Testis (tissue), 3 donors: ENCODE data around the gene ALG3. TPM values are rescaled to one million over a fixed set of nuclear protein-coding genes. Genes with fewer than 3 reads are reported as not detected.

Experiments used
- DNase-seq: peaks from one replicate; pipeline ENCODE4 v3.0.0-alpha.2; 2019
- H3K27ac ChIP-seq, 2 donors: fragments of 200-600 bp; sonication (generic); one replicate each; pipeline ENCODE4 v1.5.1; 2019
- H3K27me3 ChIP-seq: fragments of 200-600 bp; sonication (generic); one replicate; pipeline ENCODE4 v1.5.1; 2019
- H3K36me3 ChIP-seq: fragments of 200-600 bp; sonication (generic); one replicate; pipeline ENCODE4 v1.5.1; 2017; ENCODE audit warnings: low read depth; ENCODE audit errors: missing control alignments
- H3K4me1 ChIP-seq: fragments of 200-600 bp; sonication (generic); one replicate; pipeline ENCODE4 v1.5.1; 2019
- H3K4me3 ChIP-seq, 2 donors: fragments of 200-600 bp; sonication (generic); one replicate each; pipeline ENCODE4 v1.5.1; 2017 to 2019
- H3K9me3 ChIP-seq: fragments of 200-600 bp; sonication (generic); one replicate; pipeline ENCODE4 v1.5.1; 2017
- CTCF ChIP-seq, 3 experiments: fragments of 450-650 bp in 2 of 3; fragments of 200-600 bp in 1 of 3; sonication (generic) in 1 of 3; IDR thresholded peaks; one replicate each; pipeline ENCODE4 v1.5.1; 2016 to 2019; ENCODE audit warnings: antibody characterized with exemption in 3 of 3, mild to moderate bottlenecking in 2 of 3, moderate library complexity in 1 of 3
- POLR2A ChIP-seq: fragments of 450-650 bp; IDR thresholded peaks from one replicate; pipeline ENCODE4 v1.6.1; 2017; ENCODE audit warnings: antibody characterized with exemption, mild to moderate bottlenecking, moderate library complexity
- WGBS, 2 donors: methylation state at CpG; one replicate each; pipeline ENCODE4 v1.1.5; 2018; 5-methylcytosine and 5-hydroxymethylcytosine counted together
- intact Hi-C: fragments of 100-400 bp; cut with DNase I; formaldehyde crosslinking; loops from one replicate; pipeline ENCODE4 v1.15.1; 2023; ENCODE audit warnings: low total_unique reads
- polyA plus RNA-seq: library from polyadenylated mRNA; stranded (reverse); fragments of 350-450 nt; fragmentation: Illumina TruSeq; extraction: RNeasy Lipid Tissue Mini Kit (QIAGEN cat#74804); gene quantifications from one replicate; pipeline ENCODE4 v1.2.3, GENCODE V29; 2014; ENCODE audit warnings: low read depth, low replicate concordance; ENCODE audit not compliant: insufficient read depth
- total RNA-seq, 2 donors: library from RNA; depleted of rRNA; stranded (reverse); fragments of >200 nt; gene quantifications; one replicate each; pipeline ENCODE4 v1.2.3, GENCODE V29; 2016

Gene ALG3
- total and polyA plus RNA-seq, 3 donors from 2014 or later: 58.7 to 91.7 (median 79.4) TPM

GRCh38 chr3:184257083-184257915 is 8.5 kb upstream of the ALG3 start:
- Histone ChIP-seq H3K4me1 (peaks cover 18% of the 10 kb centered on the region), H3K27me3 (no peaks in the 10 kb centered on the region), H3K27ac (no peak overlapping the region), H3K36me3 (no peaks in the 10 kb centered on the region), H3K4me3 (no peak overlapping the region), H3K9me3 (no peaks in the 10 kb centered on the region)
- no peak for DNase-seq
- intact Hi-C loops: no loop called here
- TF ChIP-seq POLR2A (no peak), CTCF (IDR thresholded peaks at IDR 0.05) (no peak)
- WGBS, 2 donors: 93% methylated on average over 23 of the region's 23 CpGs

- intact Hi-C loops: no loop called here
- Histone ChIP-seq H3K4me1 (peaks cover 5% of the 10 kb centered on the region), H3K36me3 (no peaks in the 10 kb centered on the region), H3K9me3 (no peaks in the 10 kb centered on the region), H3K27me3 (no peaks in the 10 kb centered on the region), H3K4me3 (no peak overlapping the region), H3K27ac (no peak overlapping the region)
- WGBS, 2 donors: 93 to 96% methylated on average over 3 of the region's 3 CpGs
- DNase-seq: no peak
- TF ChIP-seq POLR2A (no peak), CTCF (IDR thresholded peaks at IDR 0.05) (no peak)
Measured at GRCh38 chr3:184255291-184256039, 6.7 kb upstream of the ALG3 start.

- Histone ChIP-seq H3K4me3 (peak overlapping the region; percentile 81 to 84), H3K27ac (peak overlapping the region in 1 of 2 donors; percentile 81), H3K4me1 (peaks cover 10% of the 10 kb centered on the region), H3K9me3 (no peaks in the 10 kb centered on the region), H3K27me3 (no peaks in the 10 kb centered on the region), H3K36me3 (no peaks in the 10 kb centered on the region)
- DNase-seq: peak; percentile 93
- 12% methylated on average over 14 to 20 of the region's 20 CpGs for WGBS, 2 donors
- TF ChIP-seq POLR2A: no peak
- TF ChIP-seq CTCF (IDR thresholded peaks at IDR 0.05): peak; percentile 68 to 92 (median 79)
- intact Hi-C loops: no loop called here
Measured at GRCh38 chr3:184250167-184250828, 1.5 kb upstream of the ALG3 start.

GRCh38 chr3:184249412-184250166 is 827 bp upstream of the ALG3 start, which contains the start of gene EEF1AKMT4:
EEF1AKMT4 (plus strand) TSS chr3:184249672; CDS start chr3:184249695, 23 bp downstream.
- Histone ChIP-seq H3K36me3 (no peaks in the 10 kb centered on the region), H3K9me3 (no peaks in the 10 kb centered on the region), H3K27me3 (no peaks in the 10 kb centered on the region), H3K27ac (peak within 1 kb of the TSS; percentile 73 to 81), H3K4me1 (peaks cover 10% of the 10 kb centered on the region), H3K4me3 (peak within 1 kb of the TSS; percentile 81 to 84)
- TF ChIP-seq POLR2A (no peak), CTCF (IDR thresholded peaks at IDR 0.05) (peak; percentile 44 to 58 (median 47))
- intact Hi-C loops: loop anchor here (10.0 kb wide), 1 partner anchor 355 kb away; no protein-coding TSS in a partner anchor
- peak; percentile 98 for DNase-seq
- WGBS, 2 donors: 0% methylated on average over 15 to 53 of the region's 54 CpGs
